Osteoblast (primary cell): ENCODE results near the gene XKR8. TPM values are rescaled to one million over a fixed set of nuclear protein-coding genes. Genes with fewer than 3 reads are reported as not detected.

Source experiments
- DNase-seq: peaks from one replicate; pipeline ENCODE4 v3.0.0; 2011; ENCODE audit warnings: low spot score, mixed read lengths; ENCODE audit not compliant: insufficient read length; ENCODE audit errors: missing footprints
- H2AFZ ChIP-seq: 2 replicates; pipeline ENCODE4 v1.6.0; 2011; ENCODE audit warnings: mild to moderate bottlenecking, low read length
- H3K27ac ChIP-seq: 2 replicates; pipeline ENCODE4 v1.5.1; 2011; ENCODE audit warnings: mild to moderate bottlenecking, low read depth, low read length, moderate library complexity
- H3K27me3 ChIP-seq: 2 replicates; pipeline ENCODE4 v1.6.0; 2012; ENCODE audit warnings: mild to moderate bottlenecking, control low read depth, inconsistent platforms, low read length, moderate library complexity; ENCODE audit not compliant: insufficient read depth
- H3K36me3 ChIP-seq: 2 replicates; pipeline ENCODE4 v1.5.1; 2011; ENCODE audit warnings: mild to moderate bottlenecking, low read length, control low read depth, moderate library complexity; ENCODE audit not compliant: insufficient read depth
- H3K4me1 ChIP-seq: 2 replicates; pipeline ENCODE4 v1.5.1; 2011; ENCODE audit warnings: mild to moderate bottlenecking, low read length, control low read depth, moderate library complexity; ENCODE audit not compliant: insufficient read depth
- H3K4me2 ChIP-seq: 2 replicates; pipeline ENCODE4 v1.6.0; 2011; ENCODE audit warnings: mild to moderate bottlenecking, low read length; ENCODE audit not compliant: insufficient read depth
- H3K4me3 ChIP-seq: fragments of 200-600 bp; sonication (generic); 3 replicates; pipeline ENCODE4 v1.5.1; 2012; ENCODE audit warnings: mild to moderate bottlenecking, low read length, inconsistent platforms; ENCODE audit not compliant: insufficient read depth
- H3K79me2 ChIP-seq: 2 replicates; pipeline ENCODE4 v1.6.0; 2012; ENCODE audit warnings: mild to moderate bottlenecking, low read length, control low read depth, inconsistent platforms; ENCODE audit not compliant: insufficient read depth
- H3K9me3 ChIP-seq: 2 replicates; pipeline ENCODE4 v1.5.1; 2011; ENCODE audit warnings: low read depth, low read length, control low read depth
- H4K20me1 ChIP-seq: 2 replicates; pipeline ENCODE4 v1.6.0; 2012; ENCODE audit warnings: mild to moderate bottlenecking, low read length, control low read depth; ENCODE audit not compliant: insufficient read depth
- total RNA-seq: library from RNA; depleted of rRNA; stranded (reverse); fragments of >200 nt; gene quantifications from 2 replicates; pipeline ENCODE4 v1.2.3, GENCODE V29; 2012
- TF ChIP-seq, protein P1 (sequence below): IDR thresholded peaks from 2 replicates; pipeline ENCODE4 v1.5.1; 2011; ENCODE audit warnings: mild to moderate bottlenecking, low read depth, low read length, moderate library complexity; ENCODE audit errors: extremely low read depth

XKR8 gene
- total RNA-seq, 1 donor, result 9.4 TPM

- Histone ChIP-seq H4K20me1 (no peaks in the 10 kb centered on the region), H3K27ac (peak overlapping the region; percentile 42), H3K4me3 (peak overlapping the region; percentile 86), H3K4me2 (peak overlapping the region; percentile 91), H3K4me1 (peaks cover 18% of the 10 kb centered on the region), H3K79me2 (peaks cover 39% of the 10 kb centered on the region), H3K36me3 (peaks cover 4% of the 10 kb centered on the region), H3K9me3 (no peaks in the 10 kb centered on the region), H3K27me3 (no peaks in the 10 kb centered on the region), H2AFZ (peak overlapping the region; percentile 35)
- peak; percentile 94 for DNase-seq
- TF ChIP-seq, protein P1, sequence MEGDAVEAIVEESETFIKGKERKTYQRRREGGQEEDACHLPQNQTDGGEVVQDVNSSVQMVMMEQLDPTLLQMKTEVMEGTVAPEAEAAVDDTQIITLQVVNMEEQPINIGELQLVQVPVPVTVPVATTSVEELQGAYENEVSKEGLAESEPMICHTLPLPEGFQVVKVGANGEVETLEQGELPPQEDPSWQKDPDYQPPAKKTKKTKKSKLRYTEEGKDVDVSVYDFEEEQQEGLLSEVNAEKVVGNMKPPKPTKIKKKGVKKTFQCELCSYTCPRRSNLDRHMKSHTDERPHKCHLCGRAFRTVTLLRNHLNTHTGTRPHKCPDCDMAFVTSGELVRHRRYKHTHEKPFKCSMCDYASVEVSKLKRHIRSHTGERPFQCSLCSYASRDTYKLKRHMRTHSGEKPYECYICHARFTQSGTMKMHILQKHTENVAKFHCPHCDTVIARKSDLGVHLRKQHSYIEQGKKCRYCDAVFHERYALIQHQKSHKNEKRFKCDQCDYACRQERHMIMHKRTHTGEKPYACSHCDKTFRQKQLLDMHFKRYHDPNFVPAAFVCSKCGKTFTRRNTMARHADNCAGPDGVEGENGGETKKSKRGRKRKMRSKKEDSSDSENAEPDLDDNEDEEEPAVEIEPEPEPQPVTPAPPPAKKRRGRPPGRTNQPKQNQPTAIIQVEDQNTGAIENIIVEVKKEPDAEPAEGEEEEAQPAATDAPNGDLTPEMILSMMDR, result no peak
Measured at GRCh38 chr1:27960762-27961645, 1.2 kb downstream of the XKR8 start.

- Histone ChIP-seq H3K4me2 (peak overlapping the region; percentile 91), H3K9me3 (no peaks in the 10 kb centered on the region), H3K27ac (peak overlapping the region; percentile 42), H3K27me3 (no peaks in the 10 kb centered on the region), H3K4me3 (peak overlapping the region; percentile 5), H3K36me3 (peaks cover 6% of the 10 kb centered on the region), H3K4me1 (peaks cover 18% of the 10 kb centered on the region), H3K79me2 (peaks cover 44% of the 10 kb centered on the region), H4K20me1 (no peaks in the 10 kb centered on the region), H2AFZ (peak overlapping the region; percentile 24)
- TF ChIP-seq, protein P1, result no peak
- peak; percentile 89 for DNase-seq
Measured at GRCh38 chr1:27961646-27962221, 2.0 kb downstream of the XKR8 start.

DNA sequence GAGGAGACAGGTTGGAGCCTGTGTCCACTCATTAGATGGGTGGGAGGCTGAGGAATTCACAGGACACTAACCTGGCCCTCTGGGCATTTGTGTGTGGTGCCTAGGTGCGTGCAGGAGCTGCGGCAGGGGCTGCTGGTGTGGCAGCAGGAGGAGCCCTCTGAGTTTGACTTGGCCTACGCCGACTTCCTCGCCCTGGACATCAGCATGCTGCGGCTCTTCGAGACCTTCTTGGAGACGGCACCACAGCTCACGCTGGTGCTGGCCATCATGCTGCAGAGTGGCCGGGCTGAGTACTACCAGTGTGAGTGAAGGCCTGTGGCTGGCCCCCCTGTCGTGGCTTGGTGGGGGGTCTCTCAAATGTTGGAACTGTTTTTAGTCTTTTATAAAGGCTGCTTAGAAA, 3.6 kb downstream of the XKR8 start:
- no peak overlapping the region for H3K27ac ChIP-seq
- peaks cover 30% of the 10 kb centered on the region for H3K4me1 ChIP-seq
- no peaks in the 10 kb centered on the region for H3K27me3 ChIP-seq
- TF ChIP-seq, protein P1, result no peak
- H3K9me3 ChIP-seq, result no peaks in the 10 kb centered on the region
- H3K4me2 ChIP-seq, result no peak overlapping the region
- no peak overlapping the region for H3K4me3 ChIP-seq
- DNase-seq, result peak; percentile 35
- H3K36me3 ChIP-seq, result peaks cover 20% of the 10 kb centered on the region
- no peaks in the 10 kb centered on the region for H4K20me1 ChIP-seq
- H3K79me2 ChIP-seq, result peaks cover 44% of the 10 kb centered on the region
- H2AFZ ChIP-seq, result no peak overlapping the region
